ENCODE measurements around the gene ATP6V1C2. TPM values are rescaled to one million over a fixed set of nuclear protein-coding genes. Genes with fewer than 3 reads are reported as not detected.

Gene ATP6V1C2
- total and polyA plus RNA-seq, 4 donors, result 0.55 to 2.5 (median 1.0) TPM

- H3K9ac ChIP-seq (ENCODE audit: insufficient read depth in 1 of 2, low read length in 2 of 2), result no peak overlapping the region
- no peak overlapping the region for H3K27ac ChIP-seq (ENCODE audit: low read depth in 1 of 2, low read length in 1 of 2)
- H3K9me3 ChIP-seq (ENCODE audit: control insufficient read depth in 4 of 4, insufficient read depth in 3 of 4, low read length in 3 of 4), result no peaks in the 10 kb centered on the region
- DNase-seq (no peak), ATAC-seq (ENCODE audit: insufficient read depth, low FRiP score) (no peak)
- TF ChIP-seq CTCF (IDR thresholded peaks at IDR 0.05; ENCODE audit: control extremely low read depth, extremely low read depth), result no peak
- WGBS, 2 donors, result 84 to 87% methylated on average over 10 of the region's 10 CpGs
- H3K4me1 ChIP-seq (ENCODE audit: control insufficient read depth in 5 of 5, insufficient read depth in 5 of 5, low read length in 5 of 5), result peaks cover 0 to 6% (median 0%) of the 10 kb centered on the region in 5 donors
- no peaks in the 10 kb centered on the region for H3K36me3 ChIP-seq (ENCODE audit: control insufficient read depth in 4 of 4, insufficient read depth in 4 of 4, low read length in 4 of 4)
- no peak overlapping the region for H3K4me3 ChIP-seq
- peaks cover 0 to 8% (median 5%) of the 10 kb centered on the region in 3 donors for H3K27me3 ChIP-seq (ENCODE audit: control insufficient read depth in 3 of 3, insufficient read depth in 3 of 3, low read length in 2 of 3)
These were observed 111.6 kb downstream of the ATP6V1C2 start for GRCh38 chr2:10833021-10833420.

GRCh38 chr2:10834068-10834655, 112.7 kb downstream of the ATP6V1C2 start:
- H3K9ac ChIP-seq (ENCODE audit: insufficient read depth in 1 of 2, low read length in 2 of 2), result no peak overlapping the region
- peaks cover 0 to 8% (median 5%) of the 10 kb centered on the region in 3 donors for H3K27me3 ChIP-seq (ENCODE audit: control insufficient read depth in 3 of 3, insufficient read depth in 3 of 3, low read length in 2 of 3)
- 63 to 68% methylated on average over 8 of the region's 8 CpGs for WGBS, 2 donors
- peaks cover 0 to 6% (median 0%) of the 10 kb centered on the region in 5 donors for H3K4me1 ChIP-seq (ENCODE audit: control insufficient read depth in 5 of 5, insufficient read depth in 5 of 5, low read length in 5 of 5)
- ATAC-seq (ENCODE audit: insufficient read depth, low FRiP score), result no peak
- H3K9me3 ChIP-seq (ENCODE audit: control insufficient read depth in 4 of 4, insufficient read depth in 3 of 4, low read length in 3 of 4), result no peaks in the 10 kb centered on the region
- no peaks in the 10 kb centered on the region for H3K36me3 ChIP-seq (ENCODE audit: control insufficient read depth in 4 of 4, insufficient read depth in 4 of 4, low read length in 4 of 4)
- H3K27ac ChIP-seq (ENCODE audit: low read depth in 1 of 2, low read length in 1 of 2), result no peak overlapping the region
- no peak for TF ChIP-seq CTCF (IDR thresholded peaks at IDR 0.05; ENCODE audit: control extremely low read depth, extremely low read depth)
- no peak for DNase-seq
- no peak overlapping the region for H3K4me3 ChIP-seq

Small RNA genes lying within 50 kb of the gene (small RNA-seq; reads per million reads assigned to genes)
- not detected for gene RNU7-138P (ENCODE audit: low replicate concordance)
- not detected for gene RNU7-176P (ENCODE audit: low replicate concordance)

Other genes starting within 250 kb of the ATP6V1C2 start
- gene NOL10, start 31.7 kb upstream of the ATP6V1C2 start, total RNA-seq, result 10 to 100 TPM; 19.8 to 29.1 TPM
- gene NOL10, start 31.7 kb upstream of the ATP6V1C2 start, polyA plus RNA-seq, result 10 to 100 TPM in 1 of 2 donors, 1 to 10 TPM in 1; 8.7 to 12.3 TPM
- gene PDIA6, start 91.2 kb downstream of the ATP6V1C2 start, total RNA-seq, result 100 to 1,000 TPM; 129 to 249 TPM
- gene PDIA6, start 91.2 kb downstream of the ATP6V1C2 start, polyA plus RNA-seq, result 100 to 1,000 TPM in 1 of 2 donors, 10 to 100 TPM in 1; 70.1 to 341 TPM
- gene KCNF1, start 190.3 kb downstream of the ATP6V1C2 start, total RNA-seq, result under 1 TPM; 0.34 to 0.83 TPM
- under 1 TPM; 0.06 to 0.18 TPM for gene KCNF1, start 190.3 kb downstream of the ATP6V1C2 start, polyA plus RNA-seq